Fibroblast of the conjunctiva (primary cell): ENCODE measurements around the gene ZNF618.

ENCODE experiments used
- DNase-seq: peaks from one replicate; pipeline ENCODE4 v3.0.0-alpha.2; 2010; ENCODE audit warnings: low read depth

ZNF618 gene

DNA sequence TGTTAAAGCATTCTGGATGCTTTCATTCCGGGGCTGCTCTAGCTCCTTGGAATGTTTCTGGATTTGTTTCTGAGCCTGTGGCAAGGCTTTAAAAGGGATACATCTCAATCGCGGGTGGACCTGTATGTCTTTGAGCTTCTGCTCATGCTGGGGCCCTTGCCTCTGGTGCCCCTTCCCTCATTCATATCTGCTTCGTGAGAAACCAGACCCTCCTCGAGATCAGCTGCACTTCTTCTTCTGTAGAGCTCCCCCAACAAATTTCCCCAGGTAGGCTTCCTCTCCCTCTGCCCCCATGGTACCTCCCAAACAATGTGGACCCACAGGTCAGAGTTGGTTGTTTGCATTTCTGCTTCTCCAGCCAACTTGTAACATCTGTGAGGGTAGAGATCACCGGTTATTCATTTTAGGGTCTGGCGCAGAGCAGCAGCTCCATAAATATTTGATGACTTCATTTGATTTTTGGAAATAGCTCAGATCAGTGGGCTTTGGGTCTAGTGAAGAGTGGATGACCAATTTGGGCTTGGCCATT lies 6.6 kb downstream of the ZNF618 start:
- no peak for DNase-seq

DNA sequence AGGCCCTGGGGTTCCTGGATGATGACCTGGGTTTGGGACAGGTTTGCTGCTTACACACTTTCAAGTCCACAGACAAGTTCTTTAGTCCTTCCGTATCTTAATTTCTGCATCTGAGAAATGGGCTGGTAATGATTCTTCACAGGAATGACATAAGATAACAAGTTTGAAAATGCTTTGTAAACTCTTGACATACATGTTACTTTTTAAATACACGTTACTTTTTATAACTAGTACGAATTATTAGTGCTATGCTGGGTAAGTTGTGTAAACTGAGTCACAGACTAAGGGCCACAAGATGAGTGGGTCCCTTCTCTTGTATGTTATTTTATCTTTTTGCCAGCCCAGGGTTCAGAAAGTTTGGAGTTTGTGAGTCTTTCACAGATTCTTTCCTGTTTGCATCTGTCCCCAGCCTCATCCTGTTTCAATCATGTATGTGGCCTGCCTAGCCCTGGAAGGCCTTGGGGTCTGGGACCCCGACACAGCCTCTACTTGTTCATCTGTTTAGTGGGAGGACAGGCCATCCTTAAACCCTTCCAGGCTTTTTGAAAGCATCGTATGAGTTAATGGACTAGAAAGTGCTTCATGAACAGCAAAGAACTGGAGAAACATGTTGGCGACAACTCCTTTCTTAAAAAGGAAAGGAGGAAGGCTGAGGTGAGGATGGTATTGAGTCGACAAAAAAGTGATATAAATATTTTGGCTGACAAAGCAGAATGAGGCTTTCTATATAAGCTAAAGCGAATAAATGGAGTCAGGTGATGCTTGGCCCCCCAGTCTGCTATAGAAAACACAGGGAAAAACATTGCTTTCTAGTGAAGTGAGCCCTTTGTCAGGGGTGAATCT lies 9.3 kb downstream of the ZNF618 start:
- no peak for DNase-seq

DNA sequence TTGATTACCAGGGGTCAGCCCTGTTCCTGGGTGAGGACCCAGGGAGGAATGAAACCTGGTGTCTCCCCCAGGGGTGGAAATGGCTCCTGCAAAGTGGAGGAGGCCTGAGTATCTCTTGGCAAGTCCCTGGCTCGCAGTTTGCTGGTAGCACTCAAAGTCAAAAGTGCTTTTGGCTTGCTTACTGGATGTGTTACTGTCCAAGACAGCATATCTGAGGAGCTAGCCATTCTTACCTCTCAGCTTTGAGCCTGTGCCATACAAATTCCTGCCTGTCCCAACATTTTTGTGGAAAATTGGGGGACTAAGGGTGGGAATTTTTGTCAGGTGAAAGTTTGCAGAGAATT lies 9.9 kb downstream of the ZNF618 start:
- no peak for DNase-seq

GRCh38 chr9:113886466-113886865 lies 10.4 kb downstream of the ZNF618 start:
- no peak for DNase-seq

DNA sequence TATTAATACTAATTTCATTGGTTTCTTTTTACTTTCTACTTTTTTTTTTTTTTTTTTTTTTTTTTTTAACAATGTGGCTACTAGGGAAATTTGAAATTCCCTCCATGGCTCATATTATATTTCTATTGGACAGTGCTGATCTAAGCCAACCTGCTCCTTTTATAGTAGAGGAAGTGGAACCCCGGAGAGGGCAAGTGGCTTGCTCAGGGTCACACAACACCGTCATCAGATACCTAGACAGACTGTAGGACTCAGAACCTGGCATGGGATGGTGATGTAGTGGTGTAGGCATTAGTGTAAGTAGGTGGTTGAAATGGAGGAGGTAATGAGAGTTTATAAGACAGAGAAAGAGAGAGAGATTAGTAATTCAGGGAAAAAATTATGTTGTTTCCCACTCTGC lies 10.8 kb downstream of the ZNF618 start:
- DNase-seq: no peak

DNA sequence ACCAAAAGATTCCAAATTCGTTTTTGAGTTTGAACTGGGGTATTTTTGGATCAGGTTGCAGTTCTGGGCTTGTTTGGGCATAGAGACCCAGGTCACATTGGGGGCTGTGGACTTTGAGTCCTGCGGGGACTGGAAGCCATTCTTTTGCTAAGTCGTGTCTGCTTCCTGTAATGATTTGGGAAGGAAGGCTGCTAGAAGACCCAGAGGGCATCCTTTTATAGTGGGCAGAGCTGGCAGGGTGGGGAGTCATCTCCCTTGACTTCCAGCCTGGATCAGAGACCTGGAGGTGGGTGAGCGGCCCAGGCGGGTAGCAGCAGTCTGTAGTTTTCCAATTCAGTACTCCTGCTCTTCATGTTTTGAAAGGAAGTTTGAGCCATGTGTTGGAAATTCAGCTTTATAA lies 11.3 kb downstream of the ZNF618 start:
- no peak for DNase-seq

DNA sequence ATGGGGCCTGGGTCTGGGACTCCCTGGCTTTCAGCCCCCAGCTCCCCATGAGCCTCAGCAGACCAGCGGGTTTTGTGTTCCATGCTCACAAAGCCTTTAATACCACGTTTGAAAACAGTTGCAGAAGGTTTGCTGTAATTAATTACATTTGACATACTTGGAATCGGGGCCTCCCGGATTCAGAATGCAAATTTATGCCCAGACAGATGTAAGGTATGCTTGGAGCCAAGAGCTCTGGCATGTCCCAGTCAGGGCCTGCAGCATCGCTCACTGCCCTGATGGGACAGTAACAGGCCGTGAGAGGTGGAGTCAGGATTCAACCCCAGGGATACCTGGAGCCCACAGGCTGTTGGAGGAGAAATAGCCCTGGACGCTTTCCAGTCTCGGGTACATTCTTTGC lies 12.2 kb downstream of the ZNF618 start:
- DNase-seq: no peak

DNA sequence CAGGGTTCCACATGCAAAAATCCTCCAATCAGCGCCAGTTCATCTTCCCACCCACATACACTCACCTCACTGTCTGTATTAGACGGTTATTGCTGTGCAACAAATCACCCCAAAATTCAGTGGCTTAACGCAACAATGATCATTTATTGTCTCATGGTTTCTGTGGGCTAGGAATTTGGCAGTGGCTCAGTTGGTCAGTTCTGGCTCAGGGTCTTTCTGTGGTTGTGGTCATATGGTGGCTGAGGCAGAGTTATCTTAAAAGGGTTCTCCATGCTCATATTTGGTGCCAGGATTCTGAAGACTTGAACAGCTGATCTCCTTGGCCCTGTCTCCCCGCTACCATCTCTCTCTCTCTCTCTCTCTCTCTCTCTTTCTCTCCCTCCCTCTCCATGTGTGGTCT lies 12.9 kb downstream of the ZNF618 start:
- DNase-seq: no peak

DNA sequence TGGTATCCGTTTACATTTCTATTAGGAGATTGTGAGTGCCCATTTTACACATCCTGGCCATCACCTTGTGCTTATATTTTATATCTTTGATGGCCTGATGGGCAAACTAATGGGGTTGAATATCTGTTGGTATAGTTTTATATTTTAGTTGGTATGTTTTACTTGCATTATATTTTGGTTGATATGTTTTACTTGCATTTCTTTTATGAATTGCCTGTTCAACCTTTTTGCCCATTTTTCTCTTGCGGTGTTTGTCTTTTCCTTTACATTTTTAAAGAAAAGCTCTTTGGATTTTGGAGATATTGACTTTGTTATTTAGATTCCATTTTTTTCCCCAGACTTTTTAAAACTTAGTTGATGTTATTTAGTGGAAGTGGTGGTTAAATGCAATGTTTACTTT lies 14.6 kb downstream of the ZNF618 start:
- no peak for DNase-seq

- no peak for DNase-seq
Observed at GRCh38 chr9:113892861-113893491, 16.9 kb downstream of the ZNF618 start.

- no peak for DNase-seq
Observed at GRCh38 chr9:113894166-113894565, 18.1 kb downstream of the ZNF618 start.

GRCh38 chr9:113895526-113895925 lies 19.4 kb downstream of the ZNF618 start:
- DNase-seq: no peak

- no peak for DNase-seq
Observed at GRCh38 chr9:113896713-113897112, 20.6 kb downstream of the ZNF618 start.

GRCh38 chr9:113898151-113898550 lies 22.0 kb downstream of the ZNF618 start:
- DNase-seq: no peak

DNA sequence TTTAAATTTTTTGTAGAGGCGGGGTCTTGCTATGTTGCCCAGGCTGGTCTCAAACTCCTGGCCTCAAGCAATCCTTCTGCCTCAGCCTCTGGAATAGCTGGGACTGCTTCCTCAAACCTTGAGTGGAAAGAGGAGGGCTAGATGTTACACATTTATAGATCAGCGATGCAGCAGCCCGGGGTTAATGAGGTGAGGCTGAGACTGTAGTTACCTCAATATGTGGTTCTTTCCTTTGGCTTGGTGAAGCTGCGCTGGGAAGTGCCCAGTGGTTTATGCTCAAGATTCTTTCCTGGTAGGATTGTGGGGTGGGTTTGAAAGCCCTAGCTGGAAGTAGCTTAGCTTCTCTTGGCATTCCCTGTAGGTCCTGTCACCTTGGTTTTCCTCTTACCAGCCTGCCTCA lies 22.5 kb downstream of the ZNF618 start:
- no peak for DNase-seq

- no peak for DNase-seq
Observed at GRCh38 chr9:113899205-113899604, 23.1 kb downstream of the ZNF618 start.

DNA sequence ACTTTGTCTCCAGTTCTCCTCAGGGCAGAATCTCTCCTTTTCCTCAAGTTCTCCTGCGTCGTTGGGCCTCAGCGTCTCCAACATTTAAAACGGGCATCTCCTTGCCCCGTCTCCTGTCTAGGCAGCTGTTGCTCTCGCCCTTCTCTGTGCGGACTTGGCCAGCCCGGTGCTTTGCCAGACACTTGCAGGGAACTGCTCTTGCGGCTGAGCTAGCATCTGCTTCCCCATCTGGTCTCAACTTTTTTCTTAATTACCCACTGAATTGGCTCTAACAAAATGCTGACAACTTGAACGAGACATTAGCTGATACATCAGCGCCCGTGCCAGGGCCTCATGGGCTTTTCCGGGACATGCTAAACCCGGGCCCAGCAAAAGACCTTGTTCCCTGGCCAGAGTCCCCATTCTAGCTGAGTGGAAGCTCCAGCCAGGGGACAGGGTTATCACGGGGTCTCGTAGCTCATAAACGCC lies 25.1 kb downstream of the ZNF618 start:
- no peak for DNase-seq

DNA sequence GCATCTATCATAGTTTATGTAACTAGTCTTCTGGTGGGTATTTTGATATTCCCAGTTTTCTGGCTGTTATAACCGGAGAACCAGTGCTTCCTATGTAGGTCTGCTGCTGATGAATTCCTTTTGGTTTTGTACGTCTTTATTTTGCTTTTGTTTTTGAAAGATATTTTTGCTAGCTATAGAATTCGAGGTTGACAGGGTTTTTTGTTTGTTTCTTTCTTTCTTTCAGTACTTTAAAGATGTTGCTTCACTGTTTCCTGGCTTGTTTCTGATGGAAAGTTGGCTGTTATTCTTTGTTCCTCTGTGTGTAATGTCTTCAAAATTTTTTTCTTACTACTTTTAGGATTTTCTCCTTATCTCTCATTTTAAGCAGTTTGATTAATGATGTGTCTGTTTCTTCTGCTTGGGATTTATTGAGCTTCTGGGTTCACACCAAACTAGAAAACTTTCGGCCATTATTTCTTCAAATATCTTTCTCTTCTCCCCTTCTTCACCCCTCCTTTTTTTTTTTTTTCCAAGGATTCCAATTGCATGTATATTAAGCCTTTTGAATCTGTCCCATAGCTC lies 27.5 kb downstream of the ZNF618 start:
- DNase-seq: no peak

DNA sequence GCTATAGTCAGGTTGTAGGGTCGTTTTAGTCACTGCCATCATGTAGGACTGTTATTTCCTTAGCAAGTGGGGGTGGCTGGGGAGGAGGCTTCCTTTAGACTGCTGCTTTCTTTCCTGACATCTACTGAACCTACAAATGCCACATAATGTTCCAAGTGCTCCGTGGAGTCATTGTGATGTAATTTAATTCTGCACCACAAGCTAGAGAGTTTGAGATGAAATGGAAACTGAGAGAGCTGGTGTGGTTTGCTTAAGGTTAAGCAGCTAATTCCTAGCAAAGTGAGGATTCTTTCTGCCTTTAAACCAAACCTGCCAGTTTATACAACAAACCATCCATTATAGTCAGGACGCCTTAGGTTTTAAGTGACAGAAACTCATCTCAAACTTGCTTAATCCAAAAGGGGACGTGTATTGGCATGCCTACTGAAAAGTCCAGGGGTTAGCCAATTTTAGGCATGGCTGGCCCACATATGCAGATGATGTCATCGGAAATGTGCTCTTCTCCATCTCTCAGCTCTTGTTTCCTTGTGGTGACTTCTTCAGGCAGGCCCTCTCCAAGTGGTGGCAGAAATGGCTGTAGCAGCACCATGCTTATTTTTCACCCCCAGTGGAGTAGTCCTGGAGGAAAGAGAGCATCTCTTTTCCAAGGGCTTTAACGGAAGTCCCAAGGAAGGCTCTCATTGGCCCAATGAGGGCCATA lies 30.5 kb downstream of the ZNF618 start:
- no peak for DNase-seq

GRCh38 chr9:113907282-113907681 lies 31.2 kb downstream of the ZNF618 start:
- DNase-seq: no peak

GRCh38 chr9:113909421-113909820 lies 33.3 kb downstream of the ZNF618 start:
- DNase-seq: no peak

- DNase-seq: no peak
Observed at GRCh38 chr9:113910036-113910639, 34.0 kb downstream of the ZNF618 start.
